Hepatocyte (in vitro differentiated cells): ENCODE results near the gene ZMYND8. TPM values are rescaled to one million over a fixed set of nuclear protein-coding genes. Genes with fewer than 3 reads are reported as not detected.
A peak's percentile ranks its signal among the peaks of the same experiment; 100 is the strongest.

Source experiments
- DNase-seq: peaks from one replicate; pipeline ENCODE4 v3.0.0-alpha.2; 2016; ENCODE audit warnings: low spot score
- H2AFZ ChIP-seq: fragments of 200-600 bp; sonication (generic); 2 replicates; pipeline ENCODE4 v1.6.0; 2016; ENCODE audit warnings: antibody characterized with exemption, mild to moderate bottlenecking
- H3K27ac ChIP-seq: fragments of 200-600 bp; sonication (generic); 2 replicates; pipeline ENCODE4 v1.5.1; 2016; ENCODE audit warnings: mild to moderate bottlenecking
- H3K27me3 ChIP-seq: fragments of 200-600 bp; sonication (generic); 2 replicates; pipeline ENCODE4 v1.6.1; 2016
- H3K36me3 ChIP-seq: fragments of 200-600 bp; sonication (generic); replicated peaks from 2 replicates; pipeline ENCODE4 v1.5.1; 2016; ENCODE audit warnings: low read depth; ENCODE audit not compliant: insufficient read depth
- H3K4me1 ChIP-seq: fragments of 200-600 bp; sonication (generic); 2 replicates; pipeline ENCODE4 v1.5.1; 2016; ENCODE audit warnings: mild to moderate bottlenecking, moderate library complexity; ENCODE audit not compliant: insufficient read depth
- H3K4me2 ChIP-seq: fragments of 200-600 bp; sonication (generic); 2 replicates; pipeline ENCODE4 v1.6.0; 2016
- H3K4me3 ChIP-seq: fragments of 200-600 bp; sonication (generic); 2 replicates; pipeline ENCODE4 v1.5.1; 2016; ENCODE audit warnings: mild to moderate bottlenecking
- H3K79me2 ChIP-seq: fragments of 200-600 bp; sonication (generic); 2 replicates; pipeline ENCODE4 v1.6.0; 2017; ENCODE audit warnings: mild to moderate bottlenecking
- H3K9me2 ChIP-seq: fragments of 200-600 bp; sonication (generic); replicated peaks from 2 replicates; pipeline ENCODE4 v1.6.0; 2017; ENCODE audit warnings: mild to moderate bottlenecking; ENCODE audit not compliant: insufficient read depth
- H3K9me3 ChIP-seq: fragments of 200-600 bp; sonication (generic); 2 replicates; pipeline ENCODE4 v1.5.1; 2016; ENCODE audit warnings: low read depth, mild to moderate bottlenecking
- H4K20me1 ChIP-seq: fragments of 200-600 bp; sonication (generic); 2 replicates; pipeline ENCODE4 v1.6.0; 2016; ENCODE audit warnings: mild to moderate bottlenecking; ENCODE audit not compliant: insufficient read depth, poor library complexity, severe bottlenecking
- CTCF ChIP-seq: fragments of 200-600 bp; sonication (generic); IDR thresholded peaks from 2 replicates; pipeline ENCODE4 v1.5.1; 2016; ENCODE audit warnings: antibody characterized with exemption, mild to moderate bottlenecking; ENCODE audit not compliant: poor library complexity
- EZH2 ChIP-seq: fragments of 200-600 bp; sonication (generic); IDR thresholded peaks from 2 replicates; pipeline ENCODE4 v1.6.1; 2016; ENCODE audit warnings: antibody characterized with exemption, mild to moderate bottlenecking, borderline replicate concordance
- EZH2phosphoT487 ChIP-seq: fragments of 200-600 bp; sonication (generic); IDR thresholded peaks from one replicate; pipeline ENCODE4 v1.6.1; 2018; ENCODE audit warnings: antibody characterized with exemption, mild to moderate bottlenecking, low read depth, moderate library complexity; ENCODE audit not compliant: unreplicated experiment, severe bottlenecking
- WGBS: methylation state at CpG from one replicate; pipeline ENCODE4 v1.1.6; 2016; ENCODE audit warnings: low lambda C conversion rate; ENCODE audit errors: missing lambda C conversion rate; 5-methylcytosine and 5-hydroxymethylcytosine counted together
- polyA plus RNA-seq: library from polyadenylated mRNA; unstranded; fragments of >200 nt; fragmentation: Nextera tagmentation; extraction: Ambion mirVana; gene quantifications from 2 replicates; pipeline ENCODE4 v1.2.1, GENCODE V29; 2016
- total RNA-seq: library from RNA; depleted of rRNA; stranded (reverse); fragments of >200 nt; gene quantifications from 2 replicates; pipeline ENCODE4 v1.2.3, GENCODE V29; 2014

Gene ZMYND8
- total and polyA plus RNA-seq, 2 experiments from 2014 or later: 30.3 to 34.3 TPM

GRCh38 chr20:47196091-47197081, 160.1 kb downstream of the ZMYND8 start:
- H3K9me2 ChIP-seq: no peaks in the 10 kb centered on the region
- no peaks in the 10 kb centered on the region for H3K79me2 ChIP-seq
- H3K9me3 ChIP-seq: no peaks in the 10 kb centered on the region
- no peak overlapping the region for H3K27ac ChIP-seq
- peak; percentile 88 for TF ChIP-seq CTCF
- no peak for TF ChIP-seq EZH2phosphoT487
- WGBS: 48% methylated on average over 34 of the region's 34 CpGs
- no peak overlapping the region for H3K4me3 ChIP-seq
- no peaks in the 10 kb centered on the region for H3K27me3 ChIP-seq
- peaks cover 3% of the 10 kb centered on the region for H3K4me1 ChIP-seq
- no peak overlapping the region for H2AFZ ChIP-seq
- H4K20me1 ChIP-seq: no peaks in the 10 kb centered on the region
- no peaks in the 10 kb centered on the region for H3K36me3 ChIP-seq
- peak overlapping the region; percentile 59 for H3K4me2 ChIP-seq
- peak; percentile 82 for DNase-seq

- Histone ChIP-seq H3K9me2 (no peaks in the 10 kb centered on the region), H3K27me3 (no peaks in the 10 kb centered on the region), H3K27ac (no peak overlapping the region), H4K20me1 (no peaks in the 10 kb centered on the region), H3K4me1 (peaks cover 3% of the 10 kb centered on the region), H3K4me2 (no peak overlapping the region), H3K4me3 (no peak overlapping the region), H3K36me3 (no peaks in the 10 kb centered on the region), H3K9me3 (no peaks in the 10 kb centered on the region), H3K79me2 (no peaks in the 10 kb centered on the region), H2AFZ (no peak overlapping the region)
- WGBS: 75% methylated on average over 9 of the region's 9 CpGs
- TF ChIP-seq EZH2phosphoT487 (no peak), CTCF (no peak), EZH2 (no peak)
- no peak for DNase-seq
These were observed 160.9 kb downstream of the ZMYND8 start for GRCh38 chr20:47195573-47195972.

- no peak overlapping the region for H3K27ac ChIP-seq
- DNase-seq: no peak
- H3K79me2 ChIP-seq: no peaks in the 10 kb centered on the region
- no peaks in the 10 kb centered on the region for H3K27me3 ChIP-seq
- no peaks in the 10 kb centered on the region for H3K4me1 ChIP-seq
- no peaks in the 10 kb centered on the region for H3K36me3 ChIP-seq
- H3K4me3 ChIP-seq: no peak overlapping the region
- H3K9me2 ChIP-seq: no peaks in the 10 kb centered on the region
- no peak overlapping the region for H3K4me2 ChIP-seq
- H4K20me1 ChIP-seq: no peaks in the 10 kb centered on the region
- no peak overlapping the region for H2AFZ ChIP-seq
- H3K9me3 ChIP-seq: no peaks in the 10 kb centered on the region
- 91% methylated on average over 3 of the region's 3 CpGs for WGBS
- no peak for TF ChIP-seq EZH2phosphoT487
- TF ChIP-seq CTCF: no peak
- no peak for TF ChIP-seq EZH2
These were observed 164.5 kb downstream of the ZMYND8 start for GRCh38 chr20:47191956-47192355.
